PFSK-1 (cell line): Measurements from ENCODE around the gene GANAB.

Experiments used
- POLR2AphosphoS5 ChIP-seq: IDR thresholded peaks from 2 replicates; pipeline ENCODE4 v1.6.1; 2012; ENCODE audit warnings: low read depth, mild to moderate bottlenecking, control low read depth, low read length, moderate library complexity
- SIN3A ChIP-seq: IDR thresholded peaks from 2 replicates; pipeline ENCODE4 v1.6.1; 2012; ENCODE audit warnings: mild to moderate bottlenecking, low read length, moderate library complexity, borderline replicate concordance; ENCODE audit not compliant: insufficient read depth
- TF ChIP-seq, protein P1 (sequence below), 2 experiments: IDR thresholded peaks; 2 replicates each; pipeline versions ENCODE4 v1.6.1 to v1.8.0; 2011 to 2012; ENCODE audit warnings: low read depth in 2 of 2, low read length in 2 of 2, control low read depth in 1 of 2, inconsistent platforms in 1 of 2, mild to moderate bottlenecking in 1 of 2, moderate library complexity in 1 of 2; ENCODE audit not compliant: insufficient read depth in 1 of 2

DNA sequence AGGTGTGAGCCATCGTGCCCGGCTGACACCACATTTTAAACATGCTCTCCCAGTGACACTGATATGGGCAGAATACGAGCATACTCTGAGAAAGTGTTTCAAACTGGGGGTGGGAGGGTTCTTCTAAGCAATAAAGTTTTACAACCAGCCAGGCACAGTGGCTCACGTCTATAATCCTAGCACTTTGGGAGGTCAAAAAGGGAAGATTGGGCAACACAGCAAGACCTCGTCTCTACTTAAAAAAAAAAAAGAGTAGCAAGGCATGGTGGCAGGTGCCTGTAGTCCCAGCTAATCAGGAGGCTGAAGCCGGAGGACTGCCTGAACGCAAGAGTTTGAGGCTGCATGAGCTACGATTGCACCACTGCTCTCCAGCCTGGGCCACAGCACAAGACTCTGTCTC, 2.2 kb downstream of the GANAB start:
- TF ChIP-seq, protein P1, sequence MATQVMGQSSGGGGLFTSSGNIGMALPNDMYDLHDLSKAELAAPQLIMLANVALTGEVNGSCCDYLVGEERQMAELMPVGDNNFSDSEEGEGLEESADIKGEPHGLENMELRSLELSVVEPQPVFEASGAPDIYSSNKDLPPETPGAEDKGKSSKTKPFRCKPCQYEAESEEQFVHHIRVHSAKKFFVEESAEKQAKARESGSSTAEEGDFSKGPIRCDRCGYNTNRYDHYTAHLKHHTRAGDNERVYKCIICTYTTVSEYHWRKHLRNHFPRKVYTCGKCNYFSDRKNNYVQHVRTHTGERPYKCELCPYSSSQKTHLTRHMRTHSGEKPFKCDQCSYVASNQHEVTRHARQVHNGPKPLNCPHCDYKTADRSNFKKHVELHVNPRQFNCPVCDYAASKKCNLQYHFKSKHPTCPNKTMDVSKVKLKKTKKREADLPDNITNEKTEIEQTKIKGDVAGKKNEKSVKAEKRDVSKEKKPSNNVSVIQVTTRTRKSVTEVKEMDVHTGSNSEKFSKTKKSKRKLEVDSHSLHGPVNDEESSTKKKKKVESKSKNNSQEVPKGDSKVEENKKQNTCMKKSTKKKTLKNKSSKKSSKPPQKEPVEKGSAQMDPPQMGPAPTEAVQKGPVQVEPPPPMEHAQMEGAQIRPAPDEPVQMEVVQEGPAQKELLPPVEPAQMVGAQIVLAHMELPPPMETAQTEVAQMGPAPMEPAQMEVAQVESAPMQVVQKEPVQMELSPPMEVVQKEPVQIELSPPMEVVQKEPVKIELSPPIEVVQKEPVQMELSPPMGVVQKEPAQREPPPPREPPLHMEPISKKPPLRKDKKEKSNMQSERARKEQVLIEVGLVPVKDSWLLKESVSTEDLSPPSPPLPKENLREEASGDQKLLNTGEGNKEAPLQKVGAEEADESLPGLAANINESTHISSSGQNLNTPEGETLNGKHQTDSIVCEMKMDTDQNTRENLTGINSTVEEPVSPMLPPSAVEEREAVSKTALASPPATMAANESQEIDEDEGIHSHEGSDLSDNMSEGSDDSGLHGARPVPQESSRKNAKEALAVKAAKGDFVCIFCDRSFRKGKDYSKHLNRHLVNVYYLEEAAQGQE (IDR thresholded peaks at IDR 0.05; ENCODE audit: insufficient read depth in 1 of 2, low read depth in 2 of 2, low read length in 2 of 2) = no peak
- TF ChIP-seq POLR2AphosphoS5 (no peak), SIN3A (no peak)
